Measurements from ENCODE around the gene PTPRN2. TPM values are rescaled to one million over a fixed set of nuclear protein-coding genes. Genes with fewer than 3 reads are reported as not detected.

PTPRN2 gene
- polyA plus RNA-seq, 1 of the 3 experiments (the other 2 are of a cell fraction) = 4.0 TPM

- no peaks in the 10 kb centered on the region for H3K36me3 ChIP-seq (replicated peaks in 1 of 2; ENCODE audit: control insufficient read depth in 1 of 2, insufficient read depth in 2 of 2, low read length in 1 of 2)
- CTCF ChIA-PET = no interaction called here
- no peak overlapping the region for H3K4me3 ChIP-seq (ENCODE audit: low read depth in 2 of 2, low read length in 1 of 2)
- TF ChIP-seq SMC3 (IDR thresholded peaks at IDR 0.05; ENCODE audit: low read depth, low read length) (no peak), NRF1 (IDR thresholded peaks at IDR 0.05; ENCODE audit: low read depth, low read length) (no peak), SIN3A (IDR thresholded peaks at IDR 0.05; ENCODE audit: borderline replicate concordance, low read depth, low read length) (no peak), GABPA (IDR thresholded peaks at IDR 0.05; ENCODE audit: low read depth) (no peak), IRF3 (IDR thresholded peaks at IDR 0.05; ENCODE audit: low read depth, low read length) (no peak), TAF1 (IDR thresholded peaks at IDR 0.05; ENCODE audit: borderline replicate concordance, low read depth, low read length) (no peak), TCF12 (IDR thresholded peaks at IDR 0.05) (no peak)
- TF ChIP-seq, protein P1, sequence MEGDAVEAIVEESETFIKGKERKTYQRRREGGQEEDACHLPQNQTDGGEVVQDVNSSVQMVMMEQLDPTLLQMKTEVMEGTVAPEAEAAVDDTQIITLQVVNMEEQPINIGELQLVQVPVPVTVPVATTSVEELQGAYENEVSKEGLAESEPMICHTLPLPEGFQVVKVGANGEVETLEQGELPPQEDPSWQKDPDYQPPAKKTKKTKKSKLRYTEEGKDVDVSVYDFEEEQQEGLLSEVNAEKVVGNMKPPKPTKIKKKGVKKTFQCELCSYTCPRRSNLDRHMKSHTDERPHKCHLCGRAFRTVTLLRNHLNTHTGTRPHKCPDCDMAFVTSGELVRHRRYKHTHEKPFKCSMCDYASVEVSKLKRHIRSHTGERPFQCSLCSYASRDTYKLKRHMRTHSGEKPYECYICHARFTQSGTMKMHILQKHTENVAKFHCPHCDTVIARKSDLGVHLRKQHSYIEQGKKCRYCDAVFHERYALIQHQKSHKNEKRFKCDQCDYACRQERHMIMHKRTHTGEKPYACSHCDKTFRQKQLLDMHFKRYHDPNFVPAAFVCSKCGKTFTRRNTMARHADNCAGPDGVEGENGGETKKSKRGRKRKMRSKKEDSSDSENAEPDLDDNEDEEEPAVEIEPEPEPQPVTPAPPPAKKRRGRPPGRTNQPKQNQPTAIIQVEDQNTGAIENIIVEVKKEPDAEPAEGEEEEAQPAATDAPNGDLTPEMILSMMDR (IDR thresholded peaks at IDR 0.05) = no peak
- no peak overlapping the region for H3K27ac ChIP-seq (ENCODE audit: low read depth in 2 of 2, low read length in 1 of 2)
- no peak overlapping the region for H3K9ac ChIP-seq
- no peaks in the 10 kb centered on the region for H4K20me1 ChIP-seq (ENCODE audit: insufficient read depth)
- no peaks in the 10 kb centered on the region for H3K9me3 ChIP-seq
- no peak overlapping the region for H3K4me2 ChIP-seq
- no peak for DNase-seq
- H3K27me3 ChIP-seq (ENCODE audit: insufficient read depth) = no peaks in the 10 kb centered on the region
- H3K79me2 ChIP-seq (ENCODE audit: insufficient read depth) = no peaks in the 10 kb centered on the region
- WGBS (ENCODE audit: low lambda C conversion rate) = 77% methylated on average over 11 of the region's 11 CpGs
- H2AFZ ChIP-seq (ENCODE audit: low read depth) = no peak overlapping the region
- no peaks in the 10 kb centered on the region for H3K9me2 ChIP-seq
- no peaks in the 10 kb centered on the region for H3F3A ChIP-seq (replicated peaks; ENCODE audit: insufficient read depth)
- no peaks in the 10 kb centered on the region for H3K4me1 ChIP-seq (ENCODE audit: control insufficient read depth in 1 of 2, insufficient read depth in 2 of 2, low read depth in 1 of 2, low read length in 1 of 2)
- POLR2A ChIA-PET = no interaction called here
Measured at GRCh38 chr7:157538321-157538720, 1049.3 kb downstream of the PTPRN2 start.

DNA sequence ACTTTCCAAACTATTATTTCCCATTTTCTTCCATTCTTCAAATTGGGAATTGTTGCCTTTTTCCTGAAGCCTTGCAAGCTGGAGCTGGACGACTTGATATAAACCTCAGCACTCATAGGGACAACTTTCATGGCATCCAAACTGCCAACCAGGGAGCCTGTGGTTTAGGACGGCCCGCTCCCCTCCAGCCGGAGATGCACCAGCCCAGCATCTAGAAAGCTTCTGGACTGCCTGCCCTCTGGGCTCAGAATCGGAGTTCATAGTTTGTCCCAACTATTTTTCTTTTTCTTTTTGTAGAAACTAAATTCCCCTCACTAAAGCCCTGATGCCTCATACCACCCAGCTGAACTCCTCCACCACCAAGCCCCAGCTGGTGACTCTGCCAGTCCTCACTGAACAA is 1050.6 kb downstream of the PTPRN2 start:
- TF ChIP-seq CHD2 (IDR thresholded peaks at IDR 0.05; ENCODE audit: low read length, partially characterized antibody) = no peak
- TF ChIP-seq IRF3 (IDR thresholded peaks at IDR 0.05; ENCODE audit: low read depth, low read length) = no peak
- no peak for TF ChIP-seq FOXJ3 (CRISPR knock-in tag; IDR thresholded peaks at IDR 0.05)
- 73% methylated on average over 5 of the region's 5 CpGs for WGBS (ENCODE audit: low lambda C conversion rate)

More for the DNA sequence above, 1050.6 kb downstream of the PTPRN2 start:
- Histone ChIP-seq H3K27me3 (ENCODE audit: insufficient read depth) (no peaks in the 10 kb centered on the region), H3K9ac (no peak overlapping the region), H3K9me2 (no peaks in the 10 kb centered on the region), H3K27ac (ENCODE audit: low read depth in 2 of 2, low read length in 1 of 2) (no peak overlapping the region), H3K36me3 (replicated peaks in 1 of 2; ENCODE audit: control insufficient read depth in 1 of 2, insufficient read depth in 2 of 2, low read length in 1 of 2) (no peaks in the 10 kb centered on the region), H3K4me1 (ENCODE audit: control insufficient read depth in 1 of 2, insufficient read depth in 2 of 2, low read depth in 1 of 2, low read length in 1 of 2) (no peaks in the 10 kb centered on the region), H2AFZ (ENCODE audit: low read depth) (no peak overlapping the region), H4K20me1 (ENCODE audit: insufficient read depth) (no peaks in the 10 kb centered on the region), H3K4me2 (no peak overlapping the region), H3F3A (replicated peaks; ENCODE audit: insufficient read depth) (no peaks in the 10 kb centered on the region), H3K79me2 (ENCODE audit: insufficient read depth) (no peaks in the 10 kb centered on the region), H3K9me3 (peaks cover 6% of the 10 kb centered on the region; the same call in 1 of the 2 replicates), H3K4me3 (ENCODE audit: low read depth in 2 of 2, low read length in 1 of 2) (no peak overlapping the region)
- no peak for DNase-seq
- ChIA-PET POLR2A (no interaction called here), CTCF (no interaction called here)
